AG04450 (cell line): Measurements from ENCODE around the gene COL23A1. TPM values are rescaled to one million over a fixed set of nuclear protein-coding genes. Genes with fewer than 3 reads are reported as not detected.

Experiments used
- CTCF ChIA-PET: fragments of 300-600, 350-600 bp; formaldehyde crosslinking; extraction: SDS; loops from one replicate; lab custom pipeline; 2022; ENCODE audit warnings: antibody characterized with exemption, inconsistent platforms; lab: Charles Lee
- POLR2A ChIA-PET: fragments of 350-600 bp; formaldehyde crosslinking; extraction: SDS; loops from one replicate; lab custom pipeline; 2021; ENCODE audit warnings: antibody characterized with exemption, inconsistent platforms; lab: Yijun Ruan, JAX
- DNase-seq: peaks from one replicate; pipeline ENCODE4 v3.0.0-alpha.2; 2011; ENCODE audit warnings: low read depth, low spot score
- H3K27ac ChIP-seq: one replicate; pipeline ENCODE4 v1.5.1; 2012; ENCODE audit warnings: low read depth, low read length, control low read depth
- H3K27me3 ChIP-seq: one replicate; pipeline ENCODE4 v1.6.0; 2012; ENCODE audit warnings: low read length; ENCODE audit not compliant: control insufficient read depth, insufficient read depth
- H3K4me3 ChIP-seq: 2 replicates; pipeline ENCODE4 v1.5.1; 2011; ENCODE audit warnings: mild to moderate bottlenecking, low read depth, low read length, control low read depth
- H3K9me3 ChIP-seq: 2 replicates; pipeline ENCODE4 v1.5.1; 2012; ENCODE audit warnings: low read length; ENCODE audit not compliant: control insufficient read depth, insufficient read depth
- polyA plus RNA-seq: library from polyadenylated mRNA; depleted of rRNA; stranded (reverse); fragments of >200 nt; gene quantifications from 2 replicates; pipeline ENCODE4 v1.2.3, GENCODE V29; 2011
- TF ChIP-seq, protein P1 (sequence below): IDR thresholded peaks from 2 replicates; pipeline ENCODE4 v1.5.1; 2011; ENCODE audit warnings: low read depth, low read length, control low read depth, inconsistent platforms

COL23A1 gene
- polyA plus RNA-seq, 1 experiment = not detected

DNA sequence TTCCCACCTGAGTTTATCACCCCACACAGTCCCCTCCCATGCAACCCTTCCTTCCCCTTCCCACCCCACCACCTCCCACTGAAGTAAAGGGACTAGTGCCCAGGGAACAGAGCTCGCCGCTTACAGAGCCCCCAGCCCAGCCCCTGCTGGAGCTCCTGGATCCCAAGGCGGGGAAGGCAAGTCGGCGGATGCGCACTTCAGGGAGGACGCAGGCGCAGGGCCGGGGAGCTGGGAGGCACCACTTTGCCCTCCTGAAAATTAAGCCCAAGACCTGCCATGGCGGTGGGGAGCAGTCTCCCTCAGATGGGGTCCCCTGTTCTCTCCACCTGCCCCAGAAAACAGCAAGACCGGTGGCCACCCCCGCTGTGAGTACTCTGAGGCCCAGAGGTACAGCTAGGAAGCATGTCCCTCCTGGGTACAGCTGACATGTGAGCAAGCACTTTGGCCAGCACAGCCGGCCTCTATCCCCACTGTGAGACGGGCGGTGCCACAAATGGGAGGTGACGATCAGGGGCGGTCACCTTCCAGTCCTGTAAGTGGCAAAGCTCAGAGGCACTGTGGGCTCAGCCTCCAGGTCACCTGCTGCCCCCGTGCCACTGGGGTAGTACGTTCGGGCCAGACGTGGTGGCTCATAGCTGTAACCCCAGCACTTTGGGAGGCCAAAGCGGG lies 45.9 kb downstream of the COL23A1 start:
- ChIA-PET CTCF (no interaction called here), POLR2A (no interaction called here)
- TF ChIP-seq, protein P1, sequence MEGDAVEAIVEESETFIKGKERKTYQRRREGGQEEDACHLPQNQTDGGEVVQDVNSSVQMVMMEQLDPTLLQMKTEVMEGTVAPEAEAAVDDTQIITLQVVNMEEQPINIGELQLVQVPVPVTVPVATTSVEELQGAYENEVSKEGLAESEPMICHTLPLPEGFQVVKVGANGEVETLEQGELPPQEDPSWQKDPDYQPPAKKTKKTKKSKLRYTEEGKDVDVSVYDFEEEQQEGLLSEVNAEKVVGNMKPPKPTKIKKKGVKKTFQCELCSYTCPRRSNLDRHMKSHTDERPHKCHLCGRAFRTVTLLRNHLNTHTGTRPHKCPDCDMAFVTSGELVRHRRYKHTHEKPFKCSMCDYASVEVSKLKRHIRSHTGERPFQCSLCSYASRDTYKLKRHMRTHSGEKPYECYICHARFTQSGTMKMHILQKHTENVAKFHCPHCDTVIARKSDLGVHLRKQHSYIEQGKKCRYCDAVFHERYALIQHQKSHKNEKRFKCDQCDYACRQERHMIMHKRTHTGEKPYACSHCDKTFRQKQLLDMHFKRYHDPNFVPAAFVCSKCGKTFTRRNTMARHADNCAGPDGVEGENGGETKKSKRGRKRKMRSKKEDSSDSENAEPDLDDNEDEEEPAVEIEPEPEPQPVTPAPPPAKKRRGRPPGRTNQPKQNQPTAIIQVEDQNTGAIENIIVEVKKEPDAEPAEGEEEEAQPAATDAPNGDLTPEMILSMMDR = no peak
- Histone ChIP-seq H3K4me3 (no peak overlapping the region), H3K9me3 (peaks cover 37% of the 10 kb centered on the region), H3K27ac (no peak overlapping the region), H3K27me3 (no peaks in the 10 kb centered on the region)
- no peak for DNase-seq

DNA sequence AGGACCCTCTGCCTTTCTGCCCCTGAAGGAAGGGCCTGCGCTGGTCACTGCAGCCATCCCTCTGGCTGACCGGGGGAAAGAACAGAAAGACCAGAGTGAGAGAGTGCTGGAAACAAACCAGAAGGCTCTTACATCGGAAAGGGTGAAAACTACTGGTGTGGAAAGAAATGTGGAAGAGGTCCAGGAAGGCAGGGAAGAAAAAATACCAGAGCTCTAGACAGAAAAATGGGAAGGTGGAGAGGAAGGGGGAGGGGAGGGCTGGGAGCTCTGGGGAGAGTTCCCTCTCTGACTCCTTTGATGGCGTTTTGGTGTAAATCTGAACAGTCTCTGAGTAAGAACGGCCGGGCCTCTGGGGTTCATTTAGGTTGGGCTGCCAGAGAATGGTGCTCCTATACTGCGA lies 47.7 kb downstream of the COL23A1 start:
- H3K27me3 ChIP-seq = no peaks in the 10 kb centered on the region
- DNase-seq = no peak
- CTCF ChIA-PET = no interaction called here
- H3K4me3 ChIP-seq = no peak overlapping the region
- POLR2A ChIA-PET = no interaction called here
- TF ChIP-seq, protein P1 = no peak
- peaks cover 43% of the 10 kb centered on the region for H3K9me3 ChIP-seq
- no peak overlapping the region for H3K27ac ChIP-seq

DNA sequence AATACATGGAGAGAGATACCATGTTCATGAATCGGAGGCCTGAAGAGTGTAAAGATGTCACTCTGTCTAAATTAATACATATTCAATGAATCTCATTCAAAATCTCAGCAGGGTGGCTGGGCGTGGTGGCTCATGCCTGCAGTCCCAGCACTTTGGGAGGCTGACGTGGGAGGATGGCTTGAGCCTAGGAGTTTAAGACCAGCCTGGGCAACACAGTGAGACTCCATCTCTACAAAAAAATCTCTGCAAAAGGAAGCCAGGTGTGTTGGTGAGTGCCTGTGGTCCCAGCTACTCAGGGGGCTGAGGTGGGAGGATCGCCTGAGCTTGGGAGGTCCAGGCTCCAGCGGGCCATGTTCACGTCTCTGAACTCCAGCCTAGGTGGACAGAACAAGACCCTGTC lies 49.7 kb downstream of the COL23A1 start:
- no peak overlapping the region for H3K4me3 ChIP-seq
- H3K27me3 ChIP-seq = no peaks in the 10 kb centered on the region
- ChIA-PET CTCF (no interaction called here), POLR2A (no interaction called here)
- no peak overlapping the region for H3K27ac ChIP-seq
- peaks cover 45% of the 10 kb centered on the region for H3K9me3 ChIP-seq
- TF ChIP-seq, protein P1 = no peak
- no peak for DNase-seq

DNA sequence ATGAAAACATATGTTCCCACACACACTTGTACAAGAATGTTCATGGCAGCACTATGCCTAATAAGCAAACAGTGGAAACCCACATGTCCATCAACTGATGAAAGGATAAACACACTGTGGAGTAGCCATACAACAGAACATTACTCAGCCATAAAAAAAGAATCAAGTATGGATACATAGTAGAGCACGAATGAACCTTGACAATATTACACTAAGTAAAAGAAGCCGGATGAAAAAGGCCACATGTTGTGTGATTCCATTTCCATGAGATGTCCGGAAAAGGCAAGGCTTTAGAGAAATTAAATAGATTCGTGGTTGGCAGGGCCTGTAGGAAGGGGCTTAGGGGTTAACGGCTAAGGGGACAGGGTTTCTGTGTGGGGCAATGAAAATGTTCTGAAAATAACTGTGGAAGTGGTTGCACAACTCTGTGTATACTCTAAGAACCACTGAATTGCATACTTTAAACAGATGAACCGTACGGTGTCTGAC lies 51.4 kb downstream of the COL23A1 start:
- ChIA-PET POLR2A (no interaction called here), CTCF (interaction anchor here (0.7 kb wide), 1 partner anchor 147 kb away, joined by 7 read pairs; no protein-coding TSS in a partner anchor)
- H3K9me3 ChIP-seq = peaks cover 48% of the 10 kb centered on the region
- H3K27me3 ChIP-seq = no peaks in the 10 kb centered on the region
- TF ChIP-seq, protein P1 = no peak
- no peak overlapping the region for H3K4me3 ChIP-seq
- DNase-seq = no peak
- no peak overlapping the region for H3K27ac ChIP-seq
